Measurements from ENCODE around the gene OLIG3.

The OLIG3 gene

GRCh38 chr6:137494281-137494987, at the start of gene OLIG3:
OLIG3 (minus strand) TSS chr6:137494394; CDS start chr6:137494170, 224 bp downstream.
- no peak for DNase-seq

DNA sequence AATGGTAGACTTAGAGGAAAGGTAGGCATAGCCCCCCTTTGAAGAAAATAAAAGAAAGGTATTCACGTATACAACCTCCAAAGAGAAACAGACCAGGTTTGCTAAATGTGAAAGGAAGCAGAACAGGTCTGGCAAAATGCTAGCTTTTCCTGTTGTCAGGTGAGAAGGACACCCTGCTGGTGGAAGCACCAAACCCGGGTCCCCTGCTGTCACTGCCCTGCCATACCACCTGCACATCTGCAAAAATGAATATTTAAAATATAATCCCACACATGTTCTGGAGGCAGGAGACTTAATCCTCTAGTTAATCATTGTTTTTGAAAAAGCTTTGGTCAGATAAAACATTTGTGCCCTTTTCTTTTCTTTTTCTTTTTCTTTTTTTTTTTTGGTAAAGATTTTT, 48.9 kb upstream of the OLIG3 start:
- DNase-seq: no peak

DNA sequence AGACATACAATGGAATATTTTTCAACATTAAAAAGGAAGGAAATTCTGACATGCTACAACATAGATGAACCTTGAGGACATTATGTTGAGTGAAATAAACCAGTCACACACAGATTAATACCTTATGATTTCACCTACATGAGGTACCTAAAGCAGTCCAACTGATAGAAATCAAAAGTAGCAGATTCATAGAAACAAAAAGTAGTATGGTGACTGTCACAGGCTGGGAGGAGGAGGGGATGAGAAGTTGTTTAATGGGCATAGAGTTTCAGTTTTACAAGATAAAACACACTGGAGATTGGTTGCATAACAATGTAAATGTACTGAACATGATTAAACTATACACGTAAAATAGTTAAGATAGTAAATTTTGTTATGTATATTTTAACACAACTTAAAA, 48.5 kb upstream of the OLIG3 start:
- DNase-seq: no peak

DNA sequence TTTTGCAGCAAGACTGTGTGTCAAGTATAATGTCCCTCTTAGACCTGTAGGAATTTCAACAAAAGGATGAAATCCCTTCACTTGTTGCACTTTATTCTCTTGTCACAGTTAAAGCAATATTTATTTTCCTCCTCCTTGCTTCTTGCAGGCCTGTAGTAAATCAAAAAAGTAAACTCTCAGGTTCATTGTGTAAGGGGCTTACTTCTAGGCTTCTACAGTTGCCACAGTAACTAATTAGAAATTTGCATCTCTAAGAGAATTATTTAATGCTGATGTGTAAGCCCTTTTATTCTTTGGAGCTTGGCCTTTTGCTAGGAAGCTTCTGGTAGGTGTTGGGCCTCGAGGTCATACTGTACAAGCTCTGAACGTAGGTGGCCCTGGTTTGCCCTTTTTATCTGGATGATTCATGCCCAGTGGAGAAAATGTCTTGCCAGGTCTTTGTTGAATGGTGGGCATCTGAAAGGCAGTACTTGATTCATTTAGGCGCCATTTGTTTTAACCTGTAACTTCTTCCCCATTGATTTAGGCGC, 47.4 kb upstream of the OLIG3 start:
- no peak for DNase-seq

DNA sequence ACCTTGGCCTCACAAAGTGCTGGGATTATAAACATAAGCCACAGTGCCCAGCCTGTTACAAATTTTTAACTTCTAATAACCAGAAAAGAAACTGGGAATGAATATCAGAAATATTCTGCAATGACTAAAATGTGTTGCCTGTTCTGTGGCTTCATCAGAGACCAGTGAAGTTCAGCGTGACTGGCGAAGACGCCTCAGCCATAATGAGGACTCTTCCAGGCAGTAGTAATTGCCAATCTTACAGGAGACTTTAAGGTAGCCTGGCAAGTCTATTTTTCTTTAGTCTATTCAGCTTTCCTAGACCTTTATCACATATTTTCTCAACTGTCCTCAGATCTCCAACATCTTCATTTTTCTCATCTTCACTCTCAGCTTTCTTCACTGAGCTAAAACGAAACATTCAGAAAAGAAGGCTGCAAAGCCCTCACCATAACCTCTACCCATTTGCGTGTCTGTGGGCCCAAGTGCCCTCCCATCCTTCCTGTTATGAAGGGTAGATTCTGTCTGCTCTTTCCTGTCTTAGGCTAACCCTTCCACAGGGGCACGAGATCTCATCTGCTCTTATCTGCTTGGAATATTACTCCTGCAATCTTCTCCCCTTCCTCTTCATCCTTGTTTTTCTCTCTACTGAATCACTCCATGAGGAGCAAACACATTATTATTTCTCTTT, 42.0 kb upstream of the OLIG3 start:
- DNase-seq: no peak

DNA sequence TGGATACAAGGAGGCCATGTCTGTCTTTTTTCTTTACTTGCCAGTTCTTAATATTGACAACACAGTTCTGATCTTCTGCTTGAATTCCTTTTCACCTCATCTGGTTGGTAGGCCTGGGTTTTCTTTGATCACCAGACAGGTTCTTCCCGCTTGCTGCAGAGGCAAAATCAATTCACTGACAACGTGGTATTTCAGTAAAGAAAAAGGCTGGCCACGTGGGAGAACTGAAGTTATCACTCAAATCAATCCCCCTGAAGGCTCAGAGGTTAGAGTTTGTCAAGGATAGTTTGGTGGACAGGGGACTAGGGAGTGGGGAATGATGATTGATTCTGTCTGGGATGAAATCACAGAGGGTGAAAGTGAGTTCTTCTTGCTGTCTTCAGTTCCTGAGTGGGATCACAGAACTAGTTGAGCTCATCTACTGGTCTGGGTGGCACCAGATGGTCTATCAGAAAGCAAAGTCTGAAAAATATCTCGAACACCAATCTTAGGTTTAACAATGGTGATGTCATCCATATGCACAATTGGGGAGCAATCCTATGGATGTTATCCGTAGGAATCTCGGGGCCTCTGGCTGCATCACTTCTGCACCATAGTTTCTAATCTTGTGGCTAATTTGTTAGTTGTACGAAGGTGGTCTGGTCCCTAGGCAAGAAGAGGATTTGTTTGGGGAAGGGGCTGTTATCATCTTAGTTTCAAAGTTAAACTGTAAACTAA, 37.3 kb upstream of the OLIG3 start:
- DNase-seq: no peak

GRCh38 chr6:137530404-137530803, 36.2 kb upstream of the OLIG3 start:
- DNase-seq: no peak

DNA sequence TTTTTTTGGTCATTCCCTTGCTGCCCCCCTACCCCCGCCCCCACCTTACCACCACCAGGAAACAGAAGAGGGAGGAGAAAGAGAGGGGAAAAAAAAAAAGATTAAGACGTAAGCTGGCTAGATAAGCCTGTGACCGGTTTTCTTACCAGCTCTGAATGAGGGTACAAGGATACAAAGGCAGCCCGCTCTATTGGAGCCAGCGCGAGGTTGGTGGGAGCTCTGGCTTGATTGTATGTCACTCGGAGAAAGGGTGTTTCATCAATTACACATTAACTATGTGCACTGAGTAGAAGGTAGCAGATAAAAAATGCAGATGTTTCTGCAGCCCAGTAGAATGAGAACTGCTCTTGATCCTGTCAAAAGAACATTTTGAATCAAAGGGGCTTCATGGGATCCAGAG, 28.6 kb upstream of the OLIG3 start:
- no peak for DNase-seq

DNA sequence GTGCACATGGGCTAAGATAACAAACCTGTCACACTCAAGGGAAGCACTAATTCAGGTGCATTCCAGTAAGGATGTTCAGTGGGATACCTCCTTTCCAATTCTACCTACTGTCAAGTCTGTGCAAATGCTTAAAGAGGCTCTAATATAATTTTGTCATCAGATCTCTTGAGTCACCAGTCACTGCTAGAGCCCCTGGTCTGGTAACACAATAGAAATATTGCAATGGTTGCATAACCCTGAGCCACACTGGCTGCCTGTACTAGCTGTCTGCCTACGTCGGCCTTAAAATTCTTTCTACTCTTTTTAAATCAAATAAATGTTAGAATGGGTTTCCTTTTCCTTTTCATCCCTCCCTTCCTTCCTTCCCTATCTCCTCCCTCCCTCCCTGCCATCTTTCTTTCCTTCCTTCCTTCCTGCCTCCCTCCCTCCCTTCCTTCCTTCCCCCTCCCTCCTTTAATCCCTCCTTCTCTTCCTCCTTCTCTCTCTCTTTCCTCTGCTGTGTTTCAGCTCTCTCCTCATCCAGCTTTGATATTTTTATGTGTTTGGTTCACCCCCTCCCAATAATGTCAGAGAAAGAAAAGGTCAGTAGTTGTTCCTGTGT, 28.1 kb upstream of the OLIG3 start:
- no peak for DNase-seq

GRCh38 chr6:137520520-137520919, 26.3 kb upstream of the OLIG3 start:
- no peak for DNase-seq

DNA sequence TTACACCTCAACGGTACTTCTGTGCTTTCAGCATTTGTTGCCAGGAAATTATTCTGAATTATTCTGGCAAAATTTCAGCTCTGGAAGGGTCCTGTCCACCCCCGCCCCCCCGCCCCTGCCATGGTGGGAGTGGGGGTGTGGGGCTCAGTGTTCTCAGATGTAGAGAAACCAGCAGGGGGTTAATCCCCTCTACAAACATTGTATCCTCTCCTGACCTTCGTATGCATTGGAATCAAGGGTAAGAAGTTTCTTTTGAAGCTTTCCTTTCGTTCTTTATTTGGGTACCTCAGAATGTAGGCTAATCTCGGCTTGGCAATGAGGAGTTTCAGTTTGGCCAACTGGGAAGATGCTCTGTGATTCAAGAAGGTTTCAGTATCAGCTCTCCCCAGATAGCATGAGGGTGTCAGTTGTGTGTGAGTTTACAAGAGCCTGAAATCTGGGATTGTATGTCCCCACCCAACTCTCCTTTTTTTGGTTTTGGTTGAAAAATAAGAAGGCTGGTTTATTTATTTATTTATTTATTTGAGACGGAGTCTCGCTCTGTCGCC, 25.5 kb upstream of the OLIG3 start:
- DNase-seq: no peak

DNA sequence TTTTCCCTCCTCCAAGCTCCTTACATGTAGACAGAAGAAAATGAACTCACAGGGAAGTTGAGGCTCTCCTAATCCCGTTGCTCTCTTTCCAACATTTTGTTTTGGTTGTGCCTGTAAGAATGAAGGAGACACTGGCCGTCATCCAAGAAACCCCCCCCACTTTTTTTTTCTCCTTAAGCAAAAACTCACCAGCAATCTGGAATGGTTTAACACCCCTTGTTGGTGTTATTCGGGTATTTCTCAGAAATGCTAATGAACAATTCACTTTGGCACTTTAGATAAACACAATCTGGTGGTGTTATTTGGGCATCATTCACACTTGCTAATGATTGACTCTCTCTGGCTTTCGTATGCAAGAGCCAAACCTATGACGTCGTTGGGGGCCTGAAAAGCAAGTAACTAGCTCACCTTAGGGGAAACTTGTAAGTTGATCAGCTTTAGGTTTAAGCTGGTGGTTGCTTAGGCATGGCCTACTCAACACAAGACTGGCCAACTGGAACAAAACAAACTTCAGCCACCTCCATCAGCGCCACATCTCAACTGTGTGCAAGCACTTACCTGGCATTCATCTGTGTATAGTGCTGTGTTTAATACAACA, 24.3 kb upstream of the OLIG3 start:
- DNase-seq: no peak

- DNase-seq: no peak
These were observed 20.2 kb upstream of the OLIG3 start for GRCh38 chr6:137514418-137514817.

DNA sequence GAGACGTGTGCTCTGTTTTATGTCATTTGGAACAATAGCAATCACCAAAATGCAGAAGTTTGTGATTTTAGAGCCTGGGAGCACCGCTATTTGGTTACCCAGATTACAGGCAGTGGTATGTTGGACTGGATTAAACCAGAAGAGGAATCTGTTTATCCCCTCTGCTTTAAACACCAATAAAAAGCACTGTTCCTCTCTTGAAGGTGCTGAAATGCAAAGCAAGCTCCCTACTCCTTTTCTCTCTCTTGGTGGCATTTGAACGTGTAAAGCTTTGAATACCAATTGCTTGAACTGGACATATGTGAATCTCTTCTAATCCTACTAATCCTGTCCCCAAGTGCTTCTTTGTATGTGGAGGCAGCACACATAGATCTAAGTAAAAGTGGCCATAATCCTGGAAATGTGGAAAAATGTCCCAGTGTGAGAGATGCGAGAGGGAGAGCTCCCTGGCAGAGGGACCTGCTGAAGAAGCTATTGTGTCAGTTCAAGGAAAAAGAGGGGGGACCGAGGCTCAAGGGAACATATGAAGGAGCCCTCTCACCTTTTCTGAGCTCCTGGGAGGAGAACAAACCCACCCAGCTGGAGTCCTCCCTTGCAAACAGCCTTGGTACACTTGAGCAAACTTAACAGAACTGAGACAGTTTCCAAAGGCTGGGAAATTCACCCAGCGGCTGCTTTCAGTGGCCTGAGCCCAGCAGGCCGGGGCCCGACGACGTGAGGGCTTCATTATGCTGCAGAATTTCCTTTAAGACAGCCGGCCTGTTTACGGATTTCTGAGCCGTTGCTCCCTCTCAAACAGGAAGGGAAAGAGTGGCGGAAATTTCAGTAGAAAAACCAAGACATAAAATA, 18.8 kb upstream of the OLIG3 start:
- DNase-seq: no peak

GRCh38 chr6:137510923-137511322, 16.7 kb upstream of the OLIG3 start:
- DNase-seq: no peak

- DNase-seq: no peak
These were observed 4.4 kb upstream of the OLIG3 start for GRCh38 chr6:137498481-137499190.

- no peak for DNase-seq
These were observed 3.7 kb upstream of the OLIG3 start for GRCh38 chr6:137497721-137498463.

DNA sequence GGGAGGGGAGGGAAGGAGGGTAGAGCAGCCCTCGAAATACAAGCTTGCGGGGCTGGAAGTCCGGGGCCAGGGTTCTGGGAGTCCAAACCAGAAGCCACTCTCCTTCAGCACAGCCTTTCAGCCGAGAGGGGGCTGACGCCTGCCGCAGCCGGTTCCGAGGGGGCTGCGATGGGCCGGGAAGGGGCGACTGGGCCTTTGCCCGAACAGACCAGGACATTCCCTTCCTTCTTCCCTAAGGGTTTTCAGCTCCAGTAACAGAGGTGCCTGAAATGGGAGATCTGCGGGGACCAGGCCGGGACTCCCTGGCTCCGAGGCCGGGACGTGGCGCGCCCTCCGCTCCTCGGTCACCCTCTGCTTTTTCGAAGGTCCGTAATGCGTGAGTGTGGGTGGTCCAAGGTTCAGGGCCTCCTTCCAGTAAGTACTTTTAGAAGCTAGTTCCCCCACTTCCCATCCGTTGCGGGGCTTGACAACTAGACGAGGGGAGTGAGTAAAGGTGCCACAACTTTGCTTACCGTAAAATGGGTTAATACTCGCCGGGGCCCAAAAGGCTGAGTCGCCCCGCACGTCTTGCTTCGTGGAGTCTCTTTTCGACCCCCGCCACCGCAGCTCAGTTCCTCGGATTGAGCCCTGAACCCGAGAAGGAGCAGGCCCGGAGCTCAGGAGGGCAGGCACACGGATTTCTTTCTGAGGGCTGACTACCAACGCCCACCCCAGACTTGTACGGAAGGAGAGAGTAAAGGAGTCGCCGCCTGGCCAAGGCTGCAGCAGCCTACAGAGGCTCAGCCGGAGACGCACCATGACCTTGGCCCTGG, 2.9 kb upstream of the OLIG3 start:
- DNase-seq: no peak

DNA sequence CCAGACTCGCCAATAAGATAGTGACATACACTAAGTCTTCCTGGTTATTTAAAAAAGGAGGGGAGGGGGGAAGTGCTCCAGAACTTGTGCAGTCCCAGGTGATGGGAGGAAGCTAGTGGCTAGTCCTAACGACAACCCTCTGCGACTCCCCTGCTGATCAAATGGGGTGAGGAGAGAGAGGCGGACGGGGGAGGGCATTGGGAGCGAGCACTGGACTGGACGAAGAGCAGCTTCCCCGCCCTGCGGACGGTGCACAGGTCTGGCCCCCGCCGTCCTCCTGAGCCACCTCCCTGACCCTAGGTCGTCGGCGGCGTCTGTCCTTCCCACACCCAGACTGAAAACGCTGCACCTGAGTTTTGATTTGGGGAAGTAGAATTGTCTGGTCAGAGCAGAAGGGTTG, 2.2 kb upstream of the OLIG3 start:
- DNase-seq: no peak

Measured in hippocampal formation (tissue), 2 donors.